Tibial nerve (tissue), 4 donors: ENCODE data around the gene VEGFC. TPM values are rescaled to one million over a fixed set of nuclear protein-coding genes. Genes with fewer than 3 reads are reported as not detected.

Source experiments
- DNase-seq, 2 donors: peaks; one replicate each; pipeline ENCODE4 v3.0.0-alpha.2; 2019; ENCODE audit warnings: low spot score in 2 of 2
- H3K27ac ChIP-seq, 4 donors: fragments of 200-600 bp; sonication (generic) in 3 of 4; one replicate each; pipeline ENCODE4 v1.5.1; 2017 to 2019; ENCODE audit warnings: mild to moderate bottlenecking in 1 of 4
- H3K27me3 ChIP-seq, 2 donors: fragments of 200-600 bp; sonication (generic) in 1 of 2; one replicate each; pipeline versions ENCODE4 v1.5.1 to v1.6.0; 2017 to 2019
- H3K36me3 ChIP-seq, 3 donors: fragments of 200-600 bp; sonication (generic); one replicate each; pipeline ENCODE4 v1.5.1; 2018 to 2019
- H3K4me1 ChIP-seq, 4 donors: fragments of 200-600 bp; sonication (generic) in 3 of 4; one replicate each; pipeline ENCODE4 v1.5.1; 2017 to 2019
- H3K4me3 ChIP-seq, 4 donors: fragments of 200-600 bp; sonication (generic) in 3 of 4; one replicate each; pipeline ENCODE4 v1.5.1; 2017 to 2019; ENCODE audit warnings: mild to moderate bottlenecking in 1 of 4, moderate library complexity in 1 of 4
- H3K9me3 ChIP-seq, 4 donors: fragments of 200-600 bp; sonication (generic) in 3 of 4; one replicate each; pipeline ENCODE4 v1.5.1; 2017 to 2019
- EP300 ChIP-seq, 2 donors: sonication (generic); formaldehyde crosslinking; IDR thresholded peaks; one replicate each; pipeline ENCODE4 v1.6.1; 2017; ENCODE audit warnings: antibody characterized with exemption in 2 of 2, mild to moderate bottlenecking in 1 of 2
- POLR2A ChIP-seq, 2 donors: fragments of 450-650 bp; IDR thresholded peaks; one replicate each; pipeline ENCODE4 v1.6.1; 2017; ENCODE audit warnings: antibody characterized with exemption in 2 of 2, mild to moderate bottlenecking in 2 of 2, moderate library complexity in 2 of 2
- WGBS, 2 donors: methylation state at CpG; one replicate each; pipeline ENCODE4 v1.1.5; 2018; 5-methylcytosine and 5-hydroxymethylcytosine counted together
- total RNA-seq, 4 donors: library from RNA; depleted of rRNA; stranded (reverse); fragments of >200 nt; gene quantifications; one replicate each; pipeline ENCODE4 v1.1.0, GENCODE V29; 2016
- TF ChIP-seq, protein P1 (sequence below), 5 experiments: fragments of 200-600 bp in 3 of 5; fragments of 450-650 bp in 2 of 5; sonication (generic) in 3 of 5; IDR thresholded peaks; one replicate each; pipeline ENCODE4 v1.5.1; 2016 to 2019; ENCODE audit warnings: antibody characterized with exemption in 5 of 5, mild to moderate bottlenecking in 3 of 5, moderate library complexity in 2 of 5

The VEGFC gene
- total RNA-seq, 4 donors from 2014 or later: 2.4 to 14.4 (median 5.6) TPM

DNA sequence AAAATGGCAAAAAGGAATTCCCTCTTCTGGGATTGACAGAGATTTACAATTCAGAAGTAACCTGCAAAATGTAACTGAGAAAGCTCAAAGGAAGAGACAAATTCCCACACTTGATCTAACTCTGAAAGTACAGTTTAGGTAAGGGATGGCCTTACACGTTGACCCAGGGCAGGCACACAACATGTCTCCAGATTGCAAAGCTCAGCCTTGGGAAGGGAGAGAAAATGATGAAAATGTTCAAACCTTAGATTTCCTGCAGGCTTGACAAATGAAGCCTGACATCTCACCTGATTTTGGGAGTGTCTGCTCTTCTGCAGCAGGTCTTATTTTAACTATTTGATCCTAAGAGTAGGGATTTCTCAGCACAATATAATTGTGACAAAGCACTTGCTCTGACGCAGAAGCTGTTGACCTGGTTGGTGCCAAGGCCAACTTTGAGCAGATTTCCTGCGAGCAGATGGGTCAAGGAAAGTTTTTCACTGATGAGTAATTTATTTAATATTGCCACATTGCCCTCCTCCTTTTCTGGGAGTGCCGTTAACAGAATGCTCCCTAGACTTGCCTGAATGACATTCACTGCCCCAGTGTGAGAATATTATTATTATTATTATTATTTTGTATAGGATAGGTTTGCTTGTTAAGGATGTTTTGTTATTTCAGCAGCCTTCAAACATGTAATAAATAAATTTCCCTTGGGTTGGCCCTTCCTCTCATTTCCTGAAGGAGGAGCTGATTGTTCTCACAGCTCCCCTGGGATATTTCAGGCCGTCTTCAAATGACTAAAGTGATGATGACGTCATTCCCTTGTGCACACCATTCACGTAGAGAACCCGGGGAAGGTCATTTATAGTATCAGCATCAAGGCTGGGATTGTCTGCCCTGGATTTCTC lies 157.1 kb downstream of the VEGFC start:
- TF ChIP-seq POLR2A (IDR thresholded peaks at IDR 0.05): no peak
- no peak for TF ChIP-seq EP300 (IDR thresholded peaks at IDR 0.05)
- TF ChIP-seq, protein P1, sequence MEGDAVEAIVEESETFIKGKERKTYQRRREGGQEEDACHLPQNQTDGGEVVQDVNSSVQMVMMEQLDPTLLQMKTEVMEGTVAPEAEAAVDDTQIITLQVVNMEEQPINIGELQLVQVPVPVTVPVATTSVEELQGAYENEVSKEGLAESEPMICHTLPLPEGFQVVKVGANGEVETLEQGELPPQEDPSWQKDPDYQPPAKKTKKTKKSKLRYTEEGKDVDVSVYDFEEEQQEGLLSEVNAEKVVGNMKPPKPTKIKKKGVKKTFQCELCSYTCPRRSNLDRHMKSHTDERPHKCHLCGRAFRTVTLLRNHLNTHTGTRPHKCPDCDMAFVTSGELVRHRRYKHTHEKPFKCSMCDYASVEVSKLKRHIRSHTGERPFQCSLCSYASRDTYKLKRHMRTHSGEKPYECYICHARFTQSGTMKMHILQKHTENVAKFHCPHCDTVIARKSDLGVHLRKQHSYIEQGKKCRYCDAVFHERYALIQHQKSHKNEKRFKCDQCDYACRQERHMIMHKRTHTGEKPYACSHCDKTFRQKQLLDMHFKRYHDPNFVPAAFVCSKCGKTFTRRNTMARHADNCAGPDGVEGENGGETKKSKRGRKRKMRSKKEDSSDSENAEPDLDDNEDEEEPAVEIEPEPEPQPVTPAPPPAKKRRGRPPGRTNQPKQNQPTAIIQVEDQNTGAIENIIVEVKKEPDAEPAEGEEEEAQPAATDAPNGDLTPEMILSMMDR (IDR thresholded peaks at IDR 0.05): no peak
- H3K27me3 ChIP-seq: no peaks in the 10 kb centered on the region
- no peak overlapping the region for H3K27ac ChIP-seq
- H3K36me3 ChIP-seq: no peaks in the 10 kb centered on the region
- H3K4me3 ChIP-seq: no peak overlapping the region
- H3K4me1 ChIP-seq: no peaks in the 10 kb centered on the region
- 22 to 30% methylated on average over 8 of the region's 8 CpGs for WGBS, 2 donors
- peaks cover 0 to 4% (median 0%) of the 10 kb centered on the region in 4 donors for H3K9me3 ChIP-seq
- no peak for DNase-seq
